ENCODE results near the gene KANSL1. TPM values are rescaled to one million over a fixed set of nuclear protein-coding genes. Genes with fewer than 3 reads are reported as not detected.

KANSL1 gene
- total and polyA plus RNA-seq, 9 of the 15 experiments (the other 6 are each of a cell fraction or from before 2014, with no cell fraction given), result 3.6 to 55.4 (median 31.8) TPM

DNA sequence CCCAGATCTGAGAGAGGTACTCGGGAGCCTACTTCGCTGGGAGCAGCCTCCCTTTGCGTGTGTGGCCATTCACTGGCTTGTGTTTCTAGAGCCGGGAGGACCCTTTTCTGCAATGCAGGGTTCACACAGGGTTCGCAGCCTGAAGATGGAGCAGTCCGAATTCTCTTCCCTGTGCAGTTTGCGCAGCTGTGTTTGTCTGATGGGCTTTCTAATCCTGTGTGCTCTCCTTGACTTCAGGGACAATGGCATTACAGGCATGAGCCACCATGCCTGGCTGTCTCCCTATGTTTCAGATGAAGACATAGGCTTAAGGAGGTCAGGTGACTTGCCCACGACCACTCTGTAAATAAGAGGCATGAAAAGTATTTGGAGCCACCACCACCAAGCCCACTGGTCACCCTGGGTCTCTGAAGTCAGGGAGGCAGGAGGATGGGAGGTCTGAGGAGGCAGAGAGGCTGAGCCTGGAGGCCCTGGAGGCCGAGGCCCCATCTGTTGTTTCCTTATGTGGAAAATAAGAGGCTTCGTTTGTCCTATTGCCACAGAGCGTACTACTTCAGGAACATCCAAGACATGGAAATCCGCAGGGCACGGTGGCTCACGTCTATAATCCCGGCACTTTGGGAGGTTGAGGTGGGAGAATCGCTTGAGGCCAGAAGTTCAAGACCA lies 199.1 kb downstream of the KANSL1 start:
- intact Hi-C loops (cut with micrococcal nuclease) (no loop called here), in situ Hi-C loops (cut with MboI) (loop anchor here (25.0 kb wide), 1 partner anchor 843 kb away; no protein-coding TSS in a partner anchor)
- POLR2A ChIA-PET, result no interaction called here
- H3K4me3 ChIP-seq, result no peak overlapping the region
- CTCF ChIA-PET (ENCODE audit: low intra/inter-chr PET ratio), result no interaction called here
- no peaks in the 10 kb centered on the region for H3K9me3 ChIP-seq (replicated peaks; ENCODE audit: control insufficient read depth, insufficient read depth, low read depth, low read length)
- no peak for DNase-seq (ENCODE audit: extremely low read depth in 1 of 4, low spot score in 3 of 4)
- no peaks in the 10 kb centered on the region for H3K79me2 ChIP-seq (ENCODE audit: control insufficient read depth, insufficient read depth, low read length)
- H3K9me1 ChIP-seq (ENCODE audit: control insufficient read depth, insufficient read depth, low read length), result no peaks in the 10 kb centered on the region
- peak overlapping the region; percentile 11; the same call in 1 of the 2 replicates for H2AFZ ChIP-seq (ENCODE audit: low read depth, low read length)
- BruUV-seq (replicated peaks), result no TSS peak
- no peak for ATAC-seq
- no peak for FAIRE-seq
- H3K27ac ChIP-seq (ENCODE audit: extremely low read depth, low read depth, low read length), result no peak overlapping the region
- TF ChIP-seq ZBTB7A (IDR thresholded peaks at IDR 0.05; ENCODE audit: borderline replicate concordance, control insufficient read depth, low read depth, low read length) (peak; percentile 7; the same call in 1 of the 2 replicates), MCM3 (IDR thresholded peaks at IDR 0.05) (no peak), ZNF445 (CRISPR knock-in tag; IDR thresholded peaks at IDR 0.05; ENCODE audit: low read depth) (no peak)
- TF ChIP-seq, protein P1, sequence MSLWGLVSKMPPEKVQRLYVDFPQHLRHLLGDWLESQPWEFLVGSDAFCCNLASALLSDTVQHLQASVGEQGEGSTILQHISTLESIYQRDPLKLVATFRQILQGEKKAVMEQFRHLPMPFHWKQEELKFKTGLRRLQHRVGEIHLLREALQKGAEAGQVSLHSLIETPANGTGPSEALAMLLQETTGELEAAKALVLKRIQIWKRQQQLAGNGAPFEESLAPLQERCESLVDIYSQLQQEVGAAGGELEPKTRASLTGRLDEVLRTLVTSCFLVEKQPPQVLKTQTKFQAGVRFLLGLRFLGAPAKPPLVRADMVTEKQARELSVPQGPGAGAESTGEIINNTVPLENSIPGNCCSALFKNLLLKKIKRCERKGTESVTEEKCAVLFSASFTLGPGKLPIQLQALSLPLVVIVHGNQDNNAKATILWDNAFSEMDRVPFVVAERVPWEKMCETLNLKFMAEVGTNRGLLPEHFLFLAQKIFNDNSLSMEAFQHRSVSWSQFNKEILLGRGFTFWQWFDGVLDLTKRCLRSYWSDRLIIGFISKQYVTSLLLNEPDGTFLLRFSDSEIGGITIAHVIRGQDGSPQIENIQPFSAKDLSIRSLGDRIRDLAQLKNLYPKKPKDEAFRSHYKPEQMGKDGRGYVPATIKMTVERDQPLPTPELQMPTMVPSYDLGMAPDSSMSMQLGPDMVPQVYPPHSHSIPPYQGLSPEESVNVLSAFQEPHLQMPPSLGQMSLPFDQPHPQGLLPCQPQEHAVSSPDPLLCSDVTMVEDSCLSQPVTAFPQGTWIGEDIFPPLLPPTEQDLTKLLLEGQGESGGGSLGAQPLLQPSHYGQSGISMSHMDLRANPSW (CRISPR knock-in tag; IDR thresholded peaks at IDR 0.05), result no peak
- no peak overlapping the region; a peak in 1 of 4 replicates for H3K9ac ChIP-seq (ENCODE audit: insufficient read depth in 1 of 2, low read depth in 2 of 2, low read length in 2 of 2)
- no peaks in the 10 kb centered on the region for H4K20me1 ChIP-seq (replicated peaks; ENCODE audit: control insufficient read depth, insufficient read depth, low read length)
- H3K4me1 ChIP-seq (replicated peaks in 1 of 2; ENCODE audit: control insufficient read depth in 2 of 2, insufficient read depth in 2 of 2, low read length in 2 of 2), result peaks cover 0 to 13% of the 10 kb centered on the region in 2 experiments; a peak in 3 of 5 replicates
- H3K27me3 ChIP-seq (ENCODE audit: control insufficient read depth in 2 of 2, insufficient read depth in 2 of 2, low read length in 2 of 2), result no peaks in the 10 kb centered on the region
- H3K36me3 ChIP-seq (ENCODE audit: control insufficient read depth, insufficient read depth, low read length), result no peaks in the 10 kb centered on the region
- no peak overlapping the region for H3K4me2 ChIP-seq (ENCODE audit: insufficient read depth, low read length)
- WGBS (ENCODE audit: insufficient coverage, low coverage, missing lambda C conversion rate), result 75% methylated on average over 16 of the region's 16 CpGs

All from K562 (cell line).